Measurements from ENCODE around the gene ASIC3.

ASIC3 gene

GRCh38 chr7:151088856-151089699 lies 40.7 kb downstream of the ASIC3 start:
- peak; percentile 67 for DNase-seq

GRCh38 chr7:151089893-151090730 lies 41.8 kb downstream of the ASIC3 start:
- no peak for DNase-seq

GRCh38 chr7:151091003-151091402 lies 42.7 kb downstream of the ASIC3 start:
- no peak for DNase-seq

- DNase-seq = no peak
Observed at GRCh38 chr7:151091431-151091830, 43.1 kb downstream of the ASIC3 start.

- no peak for DNase-seq
Observed at GRCh38 chr7:151091988-151092387, 43.7 kb downstream of the ASIC3 start.

GRCh38 chr7:151093748-151094147 lies 45.4 kb downstream of the ASIC3 start:
- DNase-seq = no peak

- no peak for DNase-seq
Observed at GRCh38 chr7:151094675-151095074, 46.3 kb downstream of the ASIC3 start.

GRCh38 chr7:151095123-151095797 lies 46.9 kb downstream of the ASIC3 start:
- DNase-seq = no peak

- no peak for DNase-seq
Observed at GRCh38 chr7:151095828-151096475, 47.6 kb downstream of the ASIC3 start.

GRCh38 chr7:151099486-151100211 lies 51.3 kb downstream of the ASIC3 start:
- no peak for DNase-seq

GRCh38 chr7:151100921-151101320 lies 52.6 kb downstream of the ASIC3 start:
- DNase-seq = no peak

GRCh38 chr7:151101621-151102396 lies 53.5 kb downstream of the ASIC3 start:
- no peak for DNase-seq

Data from EL (cell line).